Endothelial cell of umbilical vein (primary cell): ENCODE results near the gene ANXA6. TPM values are rescaled to one million over a fixed set of nuclear protein-coding genes. Genes with fewer than 3 reads are reported as not detected.

Experiments
- BruUV-seq: library from RNA; stranded (reverse); fragments of 400-500 nt; replicated peaks from 2 replicates; lab custom pipeline; 2021; lab: Mats Ljungman, UMichigan
- CTCF ChIA-PET: fragments of 300-600, 350-600 bp; sonication (Branson Sonifier 250); formaldehyde crosslinking; loops from one replicate; lab custom pipeline; 2021; ENCODE audit warnings: antibody characterized with exemption, inconsistent platforms; lab: Charles Lee
- POLR2A ChIA-PET: fragments of 300-600, 350-600 bp; sonication (Branson Sonifier 250); formaldehyde crosslinking; loops from one replicate; lab custom pipeline; 2021; ENCODE audit warnings: antibody characterized with exemption, inconsistent platforms; lab: Charles Lee
- DNase-seq: peaks from one replicate; pipeline ENCODE4 v3.0.0-alpha.2; 2011; ENCODE audit warnings: low read depth, low spot score
- FAIRE-seq: peaks from 2 replicates; lab custom pipeline; 2011; peaks lifted over from hg19 to GRCh38; lab: Jason Lieb, UNC
- H2AFZ ChIP-seq: 2 replicates; pipeline ENCODE4 v1.6.0; 2012; ENCODE audit warnings: low read depth, low read length, control low read depth, inconsistent platforms
- H3K27ac ChIP-seq: 2 replicates; pipeline ENCODE4 v1.5.1; 2011; ENCODE audit warnings: low read depth, mild to moderate bottlenecking, control low read depth, low read length, moderate library complexity; ENCODE audit not compliant: insufficient read depth
- H3K27me3 ChIP-seq, 2 experiments: 2 replicates each; pipeline versions ENCODE4 v1.6.0 to v1.6.1; 2011; ENCODE audit warnings: low read length in 2 of 2, mixed read lengths in 1 of 2; ENCODE audit not compliant: control insufficient read depth in 2 of 2, insufficient read depth in 2 of 2
- H3K36me3 ChIP-seq, 2 experiments: 2 replicates in 1 of 2; 3 replicates in 1 of 2; pipeline ENCODE4 v1.5.1; 2011; ENCODE audit warnings: low read length in 2 of 2, mild to moderate bottlenecking in 1 of 2, moderate library complexity in 1 of 2; ENCODE audit not compliant: control insufficient read depth in 2 of 2, insufficient read depth in 2 of 2; ENCODE audit errors: extremely low read depth in 1 of 2
- H3K4me1 ChIP-seq: 3 replicates; pipeline ENCODE4 v1.5.1; 2011; ENCODE audit warnings: mild to moderate bottlenecking, low read length; ENCODE audit not compliant: control insufficient read depth, insufficient read depth; ENCODE audit errors: extremely low read depth
- H3K4me2 ChIP-seq: 2 replicates; pipeline ENCODE4 v1.6.1; 2011; ENCODE audit warnings: low read length, control low read depth, mixed read lengths; ENCODE audit not compliant: insufficient read depth
- H3K4me3 ChIP-seq, 3 experiments: fragments of 200-600 bp in 1 of 3; sonication (generic), shearing (Covaris generic) in 1 of 3; replicated peaks in 1 of 3; 2 replicates each; pipeline ENCODE4 v1.5.1; 2011 to 2016; ENCODE audit warnings: control low read depth in 3 of 3, low read length in 3 of 3, mild to moderate bottlenecking in 2 of 3, inconsistent platforms in 1 of 3, low read depth in 1 of 3, moderate library complexity in 1 of 3; ENCODE audit not compliant: insufficient read depth in 1 of 3
- H3K79me2 ChIP-seq: 2 replicates; pipeline ENCODE4 v1.6.0; 2012; ENCODE audit warnings: low read length, inconsistent platforms; ENCODE audit not compliant: control insufficient read depth, insufficient read depth
- H3K9ac ChIP-seq: replicated peaks from 2 replicates; pipeline ENCODE3; 2011; ENCODE audit warnings: low read length, control low read depth; ENCODE audit not compliant: insufficient read depth; ENCODE audit errors: extremely low read depth
- H3K9me1 ChIP-seq: replicated peaks from 3 replicates; pipeline ENCODE4 v1.6.0; 2011; ENCODE audit warnings: mild to moderate bottlenecking, low read length; ENCODE audit not compliant: control insufficient read depth, insufficient read depth; ENCODE audit errors: extremely low read depth
- H3K9me3 ChIP-seq: replicated peaks from 2 replicates; pipeline ENCODE4 v1.5.1; 2012; ENCODE audit warnings: low read length, inconsistent platforms; ENCODE audit not compliant: control insufficient read depth, insufficient read depth
- H4K20me1 ChIP-seq: replicated peaks from 2 replicates; pipeline ENCODE3; 2011; ENCODE audit warnings: mild to moderate bottlenecking, low read length; ENCODE audit not compliant: control insufficient read depth, insufficient read depth; ENCODE audit errors: extremely low read depth
- EZH2 ChIP-seq: IDR thresholded peaks from 2 replicates; pipeline ENCODE4 v1.6.1; 2012; ENCODE audit warnings: borderline replicate concordance, low read depth, mild to moderate bottlenecking, moderate library complexity, low read length, inconsistent platforms; ENCODE audit not compliant: severe bottlenecking
- FOS ChIP-seq: IDR thresholded peaks from 2 replicates; pipeline ENCODE4 v1.6.1; 2011; ENCODE audit warnings: mild to moderate bottlenecking, low read length, moderate library complexity, borderline replicate concordance; ENCODE audit not compliant: insufficient read depth
- GATA2 ChIP-seq: IDR thresholded peaks from 2 replicates; pipeline ENCODE4 v1.7.0; 2011; ENCODE audit warnings: low read depth, mild to moderate bottlenecking, moderate library complexity, mixed read lengths, low read length; ENCODE audit not compliant: insufficient read length, insufficient read depth
- JUN ChIP-seq: IDR thresholded peaks from 2 replicates; pipeline ENCODE4 v1.6.1; 2011; ENCODE audit warnings: borderline replicate concordance, low read depth; ENCODE audit not compliant: insufficient read length, insufficient read depth
- MYC ChIP-seq: IDR thresholded peaks from one replicate; pipeline ENCODE4 v1.6.1; 2011; ENCODE audit warnings: mild to moderate bottlenecking, low read depth, low read length
- POLR2A ChIP-seq: IDR thresholded peaks from 2 replicates; pipeline ENCODE4 v1.6.1; 2012; ENCODE audit warnings: low read depth, mild to moderate bottlenecking, control low read depth, low read length
- POLR2AphosphoS5 ChIP-seq: IDR thresholded peaks from 2 replicates; pipeline ENCODE4 v1.6.1; 2012; ENCODE audit warnings: low read depth, mild to moderate bottlenecking, control low read depth, low read length, moderate library complexity; ENCODE audit not compliant: insufficient read depth
- dilution Hi-C: fragments of 300-500 bp; cut with MboI; formaldehyde crosslinking; loops from one replicate; pipeline ENCODE4 v1.15.0; 2019; ENCODE audit warnings: low sequenced_read_pairs; ENCODE audit not compliant: extremely low pct_ligation_motif_present
- intact Hi-C: fragments of 100-400 bp; cut with micrococcal nuclease; formaldehyde crosslinking; loops from one replicate; pipeline ENCODE4 v1.10.0; 2022
- polyA plus RNA-seq, 4 experiments: library from polyadenylated mRNA; depleted of rRNA in 3 of 4; stranded (reverse) in 3 of 4; unstranded in 1 of 4; fragments of >200 nt; gene quantifications; 2 replicates each; pipeline versions ENCODE4 v1.2.1 to v1.2.3, GENCODE V29; 2011 to 2012; ENCODE audit warnings: missing spikeins in 1 of 4
- total RNA-seq: library from RNA; stranded (reverse); gene quantifications from 2 replicates; pipeline ENCODE4 v1.2.3, GENCODE V29; 2021
- TF ChIP-seq, protein P1 (sequence below): IDR thresholded peaks from 2 replicates; pipeline ENCODE4 v1.6.1; 2011; ENCODE audit not compliant: insufficient read depth, insufficient read length
- TF ChIP-seq, protein P2 (sequence below), 2 donors: IDR thresholded peaks; 1 replicate in 1 of 2; 2 replicates in 1 of 2; pipeline ENCODE4 v1.5.1; 2011; ENCODE audit warnings: low read length in 2 of 2, mild to moderate bottlenecking in 2 of 2, moderate library complexity in 2 of 2, control low read depth in 1 of 2, inconsistent platforms in 1 of 2, low read depth in 1 of 2; ENCODE audit not compliant: insufficient read depth in 1 of 2; ENCODE audit errors: extremely low read depth in 1 of 2

ANXA6 gene
- total and polyA plus RNA-seq, 2 donors (not counting 3 experiments of a cell fraction or from before 2014, with no cell fraction given): 195 to 266 TPM

DNA sequence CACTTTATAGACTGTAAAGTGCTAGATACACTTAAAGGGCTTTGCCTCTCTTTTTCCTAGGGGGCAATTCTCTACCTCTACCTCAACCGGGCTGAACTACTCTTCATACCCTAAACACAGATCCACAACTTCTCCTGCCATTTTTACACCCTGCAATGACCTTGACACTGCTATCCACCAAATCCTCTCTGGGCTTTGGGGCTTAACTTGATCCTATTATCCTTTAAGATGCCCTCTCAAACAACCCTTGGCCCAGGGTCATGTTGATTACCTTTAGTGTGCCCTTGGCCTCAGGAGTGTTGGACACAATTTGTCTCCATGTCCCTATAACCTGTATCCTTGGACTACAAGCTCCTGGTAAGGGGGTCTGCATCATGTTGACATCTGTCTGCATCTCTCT, 19.5 kb downstream of the ANXA6 start:
- H3K9me1 ChIP-seq: no peaks in the 10 kb centered on the region
- H3K4me1 ChIP-seq: no peaks in the 10 kb centered on the region
- no peaks in the 10 kb centered on the region for H3K9me3 ChIP-seq
- no TSS peak for BruUV-seq
- no peak overlapping the region for H3K4me2 ChIP-seq
- POLR2A ChIA-PET: no interaction called here
- H3K4me3 ChIP-seq: no peak overlapping the region
- FAIRE-seq (no peak), DNase-seq (no peak)
- peaks cover 15 to 62% of the 10 kb centered on the region in 2 experiments for H3K36me3 ChIP-seq
- no peak overlapping the region for H2AFZ ChIP-seq
- H3K9ac ChIP-seq: no peak overlapping the region
- no peak overlapping the region for H3K27ac ChIP-seq
- H3K79me2 ChIP-seq: peaks cover 8% of the 10 kb centered on the region
- no peaks in the 10 kb centered on the region for H3K27me3 ChIP-seq
- intact Hi-C loops (no loop called here), dilution Hi-C loops (no loop called here)
- CTCF ChIA-PET: interaction anchor here (1.6 to 3.7 kb wide), 3 partner anchors 12 to 27 kb away, joined by 4 to 16 read pairs (median 12); no protein-coding TSS in a partner anchor
- no peaks in the 10 kb centered on the region for H4K20me1 ChIP-seq
- TF ChIP-seq, protein P1, sequence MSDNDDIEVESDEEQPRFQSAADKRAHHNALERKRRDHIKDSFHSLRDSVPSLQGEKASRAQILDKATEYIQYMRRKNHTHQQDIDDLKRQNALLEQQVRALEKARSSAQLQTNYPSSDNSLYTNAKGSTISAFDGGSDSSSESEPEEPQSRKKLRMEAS: no peak

DNA sequence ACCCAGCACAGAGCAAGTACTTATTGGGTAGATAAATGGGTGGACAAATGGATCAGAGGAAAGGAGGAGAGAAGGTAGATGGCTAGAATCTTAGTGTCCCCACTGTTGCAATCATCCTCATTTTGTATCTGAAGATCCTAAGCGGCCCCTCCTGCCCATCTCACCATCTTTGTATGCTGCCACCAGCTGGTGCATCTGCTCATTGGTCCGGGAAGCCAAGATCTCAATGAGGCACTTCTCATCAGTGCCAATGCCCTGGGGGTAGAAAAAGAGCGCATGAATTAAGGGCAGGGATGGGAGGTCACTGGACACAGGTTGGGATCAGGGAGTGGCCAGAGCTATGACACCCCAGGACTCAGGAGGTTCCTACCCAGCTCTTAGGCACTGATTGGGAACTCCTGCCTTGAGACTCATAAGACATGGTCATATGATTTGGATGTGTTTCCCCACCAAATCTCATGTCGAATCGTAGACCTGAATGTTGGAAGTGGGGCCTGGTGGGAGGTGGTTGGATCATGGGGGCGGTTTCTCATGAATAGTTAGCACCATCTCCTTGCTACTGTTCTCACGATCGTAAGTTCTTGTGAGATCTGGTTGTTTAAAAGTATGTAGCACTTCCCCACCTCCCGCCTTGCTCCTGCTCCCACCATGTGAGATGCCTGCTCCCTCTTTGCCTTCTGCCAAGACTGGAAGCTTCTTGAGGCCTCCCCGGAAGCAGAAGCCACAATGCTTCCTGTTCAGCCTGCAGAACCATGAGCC, 20.3 kb downstream of the ANXA6 start:
- no peak overlapping the region for H3K4me2 ChIP-seq
- BruUV-seq: no TSS peak
- dilution Hi-C loops (no loop called here), intact Hi-C loops (no loop called here)
- peaks cover 4% of the 10 kb centered on the region for H3K79me2 ChIP-seq
- FAIRE-seq (no peak), DNase-seq (no peak)
- no peaks in the 10 kb centered on the region for H4K20me1 ChIP-seq
- no peaks in the 10 kb centered on the region for H3K9me1 ChIP-seq
- H3K9ac ChIP-seq: no peak overlapping the region
- H3K27ac ChIP-seq: no peak overlapping the region
- no peaks in the 10 kb centered on the region for H3K27me3 ChIP-seq
- TF ChIP-seq, protein P2, sequence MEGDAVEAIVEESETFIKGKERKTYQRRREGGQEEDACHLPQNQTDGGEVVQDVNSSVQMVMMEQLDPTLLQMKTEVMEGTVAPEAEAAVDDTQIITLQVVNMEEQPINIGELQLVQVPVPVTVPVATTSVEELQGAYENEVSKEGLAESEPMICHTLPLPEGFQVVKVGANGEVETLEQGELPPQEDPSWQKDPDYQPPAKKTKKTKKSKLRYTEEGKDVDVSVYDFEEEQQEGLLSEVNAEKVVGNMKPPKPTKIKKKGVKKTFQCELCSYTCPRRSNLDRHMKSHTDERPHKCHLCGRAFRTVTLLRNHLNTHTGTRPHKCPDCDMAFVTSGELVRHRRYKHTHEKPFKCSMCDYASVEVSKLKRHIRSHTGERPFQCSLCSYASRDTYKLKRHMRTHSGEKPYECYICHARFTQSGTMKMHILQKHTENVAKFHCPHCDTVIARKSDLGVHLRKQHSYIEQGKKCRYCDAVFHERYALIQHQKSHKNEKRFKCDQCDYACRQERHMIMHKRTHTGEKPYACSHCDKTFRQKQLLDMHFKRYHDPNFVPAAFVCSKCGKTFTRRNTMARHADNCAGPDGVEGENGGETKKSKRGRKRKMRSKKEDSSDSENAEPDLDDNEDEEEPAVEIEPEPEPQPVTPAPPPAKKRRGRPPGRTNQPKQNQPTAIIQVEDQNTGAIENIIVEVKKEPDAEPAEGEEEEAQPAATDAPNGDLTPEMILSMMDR (IDR thresholded peaks at IDR 0.05; ENCODE audit: extremely low read depth in 1 of 2, insufficient read depth in 1 of 2, low read depth in 1 of 2, low read length in 2 of 2): no peak
- TF ChIP-seq, protein P1: no peak
- no peak for TF ChIP-seq JUN
- TF ChIP-seq POLR2A: no peak
- TF ChIP-seq FOS: no peak
- no peak for TF ChIP-seq MYC
- TF ChIP-seq GATA2: no peak
- no peak for TF ChIP-seq EZH2
- no peak for TF ChIP-seq POLR2AphosphoS5
- CTCF ChIA-PET: interaction anchor here (1.0 to 3.7 kb wide), 4 partner anchors 11 to 28 kb away, joined by 3 to 16 read pairs (median 8); no protein-coding TSS in a partner anchor
- H3K36me3 ChIP-seq: peaks cover 22 to 64% of the 10 kb centered on the region in 2 experiments
- H3K4me1 ChIP-seq: no peaks in the 10 kb centered on the region
- no peak overlapping the region for H3K4me3 ChIP-seq
- no peaks in the 10 kb centered on the region for H3K9me3 ChIP-seq
- POLR2A ChIA-PET: no interaction called here
- no peak overlapping the region for H2AFZ ChIP-seq
